Muscle of leg (tissue), 11 donors: ENCODE data around the gene METTL5. TPM values are rescaled to one million over a fixed set of nuclear protein-coding genes. Genes with fewer than 3 reads are reported as not detected.
"Not testable (repeated sequence)": the region's sequence is repeated elsewhere in the genome, so short reads cannot be mapped to it uniquely, and the experiment has no call there.

Source experiments
- DNase-seq: peaks from one replicate; pipeline ENCODE4 v3.0.0; 2013
- H3K27ac ChIP-seq: one replicate; pipeline ENCODE4 v1.5.1; 2013; ENCODE audit warnings: mild to moderate bottlenecking, low read length, control low read depth
- H3K27me3 ChIP-seq: one replicate; pipeline ENCODE4 v1.6.1; 2013; ENCODE audit warnings: low read length; ENCODE audit not compliant: control insufficient read depth, insufficient read depth
- H3K36me3 ChIP-seq: one replicate; pipeline ENCODE4 v1.6.1; 2013; ENCODE audit warnings: low read length; ENCODE audit not compliant: control insufficient read depth, insufficient read depth
- H3K4me1 ChIP-seq: one replicate; pipeline ENCODE4 v1.6.1; 2013; ENCODE audit warnings: low read length; ENCODE audit not compliant: control insufficient read depth, insufficient read depth
- H3K4me3 ChIP-seq: one replicate; pipeline ENCODE4 v1.5.1; 2013; ENCODE audit warnings: low read length, control low read depth
- H3K9me3 ChIP-seq: replicated peaks from 2 replicates; pipeline ENCODE4 v1.6.1; 2013; ENCODE audit warnings: low read depth, low read length; ENCODE audit not compliant: control insufficient read depth
- WGBS: methylation state at CpG from one replicate; pipeline ENCODE4 v1.1.5; 2013; ENCODE audit warnings: missing lambda C conversion rate; ENCODE audit not compliant: insufficient coverage; 5-methylcytosine and 5-hydroxymethylcytosine counted together
- polyA plus RNA-seq, 8 donors: library from polyadenylated mRNA; unstranded; fragments of 120-200 nt; gene quantifications; one replicate each; pipeline versions ENCODE4 v1.2.1 to v1.2.3, GENCODE V29; 2013; ENCODE audit warnings: inconsistent platforms in 1 of 8, low replicate concordance in 1 of 8; ENCODE audit not compliant: insufficient read length in 8 of 8, insufficient read depth in 1 of 8
- total RNA-seq: library from RNA; stranded (reverse); fragments of 120-200 nt; gene quantifications from one replicate; pipeline ENCODE4 v1.2.4, GENCODE V29; 2013

METTL5 gene
- total and polyA plus RNA-seq, 9 donors = 42.4 to 64.2 (median 54.6) TPM

- no peaks in the 10 kb centered on the region for H3K4me1 ChIP-seq
- 83% methylated on average over 5 of the region's 10 CpGs for WGBS
- DNase-seq = no peak
Observed at GRCh38 chr2:169839954-169840746, 15.4 kb upstream of the METTL5 start.

GRCh38 chr2:169838743-169839489 is 14.2 kb upstream of the METTL5 start:
- Histone ChIP-seq H3K9me3 (no peaks in the 10 kb centered on the region), H3K4me1 (no peaks in the 10 kb centered on the region), H3K4me3 (no peak overlapping the region), H3K36me3 (peaks cover 3% of the 10 kb centered on the region), H3K27ac (no peak overlapping the region), H3K27me3 (no peaks in the 10 kb centered on the region)
- no CpG with 5 or more reads among the region's 2 CpGs for WGBS
- no peak for DNase-seq

More at GRCh38 chr2:169839954-169840746, 15.4 kb upstream of the METTL5 start:
- H3K36me3 ChIP-seq = peaks cover 3% of the 10 kb centered on the region
- no peak overlapping the region for H3K27ac ChIP-seq
- no peaks in the 10 kb centered on the region for H3K9me3 ChIP-seq
- no peaks in the 10 kb centered on the region for H3K27me3 ChIP-seq
- no peak overlapping the region for H3K4me3 ChIP-seq

GRCh38 chr2:169834401-169834800 is 9.7 kb upstream of the METTL5 start:
- Histone ChIP-seq H3K9me3 (no peaks in the 10 kb centered on the region), H3K36me3 (no peaks in the 10 kb centered on the region), H3K27ac (no peak overlapping the region), H3K27me3 (no peaks in the 10 kb centered on the region), H3K4me3 (no peak overlapping the region), H3K4me1 (no peaks in the 10 kb centered on the region)
- DNase-seq = no peak
- no CpG with 5 or more reads among the region's 1 CpG for WGBS

GRCh38 chr2:169828141-169828811 is 3.6 kb upstream of the METTL5 start:
- WGBS = under 1% methylated on average over 12 of the region's 13 CpGs
- peaks cover 11% of the 10 kb centered on the region for H3K4me1 ChIP-seq
- peak overlapping the region; percentile 77 for H3K27ac ChIP-seq
- no peaks in the 10 kb centered on the region for H3K9me3 ChIP-seq
- no peaks in the 10 kb centered on the region for H3K27me3 ChIP-seq
- peak overlapping the region; percentile 78 for H3K4me3 ChIP-seq
- peak; percentile 62 for DNase-seq
- H3K36me3 ChIP-seq = no peaks in the 10 kb centered on the region

GRCh38 chr2:169827272-169828140 is 2.8 kb upstream of the METTL5 start, which contains the start of gene UBR3:
TSS of gene UBR3 (plus strand) at chr2:169827454. CDS start at chr2:169827508, 54 bp downstream.
- under 1% methylated on average over 97 of the region's 104 CpGs for WGBS
- Histone ChIP-seq H3K27ac (peak within 1 kb of the TSS; percentile 77), H3K9me3 (no peaks in the 10 kb centered on the region), H3K27me3 (no peaks in the 10 kb centered on the region), H3K4me1 (peaks cover 11% of the 10 kb centered on the region), H3K4me3 (peak within 1 kb of the TSS; percentile 78), H3K36me3 (no peaks in the 10 kb centered on the region)
- DNase-seq = peak; percentile 99

- Histone ChIP-seq H3K27me3 (no peaks in the 10 kb centered on the region), H3K4me1 (peaks cover 11% of the 10 kb centered on the region), H3K4me3 (peak overlapping the region; percentile 79), H3K27ac (peak overlapping the region; percentile 88), H3K36me3 (peaks cover 5% of the 10 kb centered on the region), H3K9me3 (no peaks in the 10 kb centered on the region)
- DNase-seq = no peak
- no CpG with 5 or more reads among the region's 4 CpGs for whole genome bisulfite sequencing
Observed at GRCh38 chr2:169823996-169824372, 721 bp downstream of the METTL5 start.

GRCh38 chr2:169822785-169823392 is 1.8 kb downstream of the METTL5 start:
- H3K9me3 ChIP-seq = no peaks in the 10 kb centered on the region
- no peak for DNase-seq
- no peaks in the 10 kb centered on the region for H3K27me3 ChIP-seq
- peaks cover 11% of the 10 kb centered on the region for H3K36me3 ChIP-seq
- H3K27ac ChIP-seq = no peak overlapping the region
- no peak overlapping the region for H3K4me3 ChIP-seq
- whole genome bisulfite sequencing = 88% methylated on average over 3 of the region's 4 CpGs
- peaks cover 8% of the 10 kb centered on the region for H3K4me1 ChIP-seq

GRCh38 chr2:169822036-169822435 is 2.7 kb downstream of the METTL5 start:
- no peaks in the 10 kb centered on the region for H3K9me3 ChIP-seq
- DNase-seq = no peak
- H3K36me3 ChIP-seq = peaks cover 13% of the 10 kb centered on the region
- no peak overlapping the region for H3K27ac ChIP-seq
- H3K4me3 ChIP-seq = no peak overlapping the region
- H3K27me3 ChIP-seq = no peaks in the 10 kb centered on the region
- peaks cover 8% of the 10 kb centered on the region for H3K4me1 ChIP-seq
- WGBS = no CpG with 5 or more reads among the region's 3 CpGs

- no CpG with 5 or more reads among the region's 7 CpGs for WGBS
- DNase-seq, H3K27ac ChIP-seq, H3K4me1 ChIP-seq, H3K9me3 ChIP-seq, H3K27me3 ChIP-seq, H3K4me3 ChIP-seq: not testable (repeated sequence)
- peaks cover 15% of the 10 kb centered on the region for H3K36me3 ChIP-seq
Observed at GRCh38 chr2:169820101-169820500, 4.6 kb downstream of the METTL5 start.
